ENCODE results near the gene C1orf116.

DNA sequence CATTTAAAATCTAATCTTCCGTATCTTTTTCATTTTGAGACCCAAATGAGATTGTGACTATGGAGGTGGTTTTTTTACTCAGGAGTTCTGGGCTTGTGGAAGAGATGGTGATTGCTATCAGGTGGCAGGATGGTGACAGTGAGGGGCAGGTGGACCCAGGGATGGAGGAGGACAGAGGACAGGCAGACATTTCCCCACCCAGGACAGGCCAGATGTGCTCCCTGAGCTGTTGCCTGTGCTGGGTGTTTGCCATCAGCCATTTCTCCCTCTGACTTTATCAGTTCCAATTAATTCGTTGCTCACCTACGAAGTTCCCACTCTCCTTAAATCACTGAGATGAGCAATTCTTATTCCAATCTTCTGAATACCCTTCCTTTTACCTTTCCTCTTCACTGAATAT lies 26.5 kb downstream of the C1orf116 start:
- TF ChIP-seq, protein P1, sequence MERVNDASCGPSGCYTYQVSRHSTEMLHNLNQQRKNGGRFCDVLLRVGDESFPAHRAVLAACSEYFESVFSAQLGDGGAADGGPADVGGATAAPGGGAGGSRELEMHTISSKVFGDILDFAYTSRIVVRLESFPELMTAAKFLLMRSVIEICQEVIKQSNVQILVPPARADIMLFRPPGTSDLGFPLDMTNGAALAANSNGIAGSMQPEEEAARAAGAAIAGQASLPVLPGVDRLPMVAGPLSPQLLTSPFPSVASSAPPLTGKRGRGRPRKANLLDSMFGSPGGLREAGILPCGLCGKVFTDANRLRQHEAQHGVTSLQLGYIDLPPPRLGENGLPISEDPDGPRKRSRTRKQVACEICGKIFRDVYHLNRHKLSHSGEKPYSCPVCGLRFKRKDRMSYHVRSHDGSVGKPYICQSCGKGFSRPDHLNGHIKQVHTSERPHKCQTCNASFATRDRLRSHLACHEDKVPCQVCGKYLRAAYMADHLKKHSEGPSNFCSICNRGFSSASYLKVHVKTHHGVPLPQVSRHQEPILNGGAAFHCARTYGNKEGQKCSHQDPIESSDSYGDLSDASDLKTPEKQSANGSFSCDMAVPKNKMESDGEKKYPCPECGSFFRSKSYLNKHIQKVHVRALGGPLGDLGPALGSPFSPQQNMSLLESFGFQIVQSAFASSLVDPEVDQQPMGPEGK (CRISPR knock-in tag; IDR thresholded peaks at IDR 0.05; ENCODE audit: borderline replicate concordance): no peak
- TF ChIP-seq, protein P2, sequence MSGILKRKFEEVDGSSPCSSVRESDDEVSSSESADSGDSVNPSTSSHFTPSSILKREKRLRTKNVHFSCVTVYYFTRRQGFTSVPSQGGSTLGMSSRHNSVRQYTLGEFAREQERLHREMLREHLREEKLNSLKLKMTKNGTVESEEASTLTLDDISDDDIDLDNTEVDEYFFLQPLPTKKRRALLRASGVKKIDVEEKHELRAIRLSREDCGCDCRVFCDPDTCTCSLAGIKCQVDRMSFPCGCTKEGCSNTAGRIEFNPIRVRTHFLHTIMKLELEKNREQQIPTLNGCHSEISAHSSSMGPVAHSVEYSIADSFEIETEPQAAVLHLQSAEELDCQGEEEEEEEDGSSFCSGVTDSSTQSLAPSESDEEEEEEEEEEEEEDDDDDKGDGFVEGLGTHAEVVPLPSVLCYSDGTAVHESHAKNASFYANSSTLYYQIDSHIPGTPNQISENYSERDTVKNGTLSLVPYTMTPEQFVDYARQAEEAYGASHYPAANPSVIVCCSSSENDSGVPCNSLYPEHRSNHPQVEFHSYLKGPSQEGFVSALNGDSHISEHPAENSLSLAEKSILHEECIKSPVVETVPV (CRISPR knock-in tag; IDR thresholded peaks at IDR 0.05): no peak

Data from SK-N-SH treated with all-trans-retinoic acid at 6 μM for 48 hours (cell line).